ENCODE measurements around the gene IAH1.

- TF ChIP-seq CTCF (conservative IDR thresholded peaks at IDR 0.05; ENCODE audit: low read depth in 2 of 2) (no peak), ZNF331 (CRISPR knock-in tag; IDR thresholded peaks at IDR 0.05; ENCODE audit: low read depth) (no peak), EZH2phosphoT487 (IDR thresholded peaks at IDR 0.05; ENCODE audit: unreplicated experiment) (no peak)
Measured at GRCh38 chr2:9472511-9472910, 1.8 kb upstream of the IAH1 start.
